Measurements from ENCODE around the gene GPT2.

The GPT2 gene

DNA sequence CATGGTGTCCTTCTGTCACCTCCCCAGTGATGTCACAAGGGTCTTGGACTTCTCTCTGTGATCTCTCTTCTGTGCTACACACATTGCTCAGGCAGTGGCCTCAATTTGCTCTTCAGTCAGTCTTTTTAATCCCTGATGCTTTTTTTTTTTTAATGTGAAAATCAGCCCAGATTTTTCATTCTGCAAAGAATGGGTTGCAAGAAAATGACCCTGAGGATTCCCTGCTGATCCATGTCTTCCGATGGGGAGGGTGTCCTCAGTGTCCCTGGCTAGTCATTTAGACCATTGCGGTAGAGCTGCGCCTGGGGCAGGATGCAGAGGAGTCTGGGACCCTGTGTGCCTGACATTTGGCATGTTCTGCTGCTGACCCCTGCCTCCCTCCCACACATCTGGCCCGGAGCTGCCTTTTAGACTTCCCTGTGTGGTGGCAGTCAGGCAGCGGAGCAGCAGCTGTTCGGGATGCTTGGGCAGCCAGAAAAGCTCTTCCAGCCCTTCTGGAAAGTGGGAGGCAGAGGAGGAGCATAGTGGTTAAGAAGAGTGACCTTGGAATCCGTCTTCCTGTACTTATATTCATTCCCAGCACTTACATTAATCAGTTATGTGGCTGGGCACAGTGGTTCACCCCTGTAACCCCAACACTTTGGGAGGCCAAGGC is 12.3 kb downstream of the GPT2 start:
- no peak for DNase-seq

DNA sequence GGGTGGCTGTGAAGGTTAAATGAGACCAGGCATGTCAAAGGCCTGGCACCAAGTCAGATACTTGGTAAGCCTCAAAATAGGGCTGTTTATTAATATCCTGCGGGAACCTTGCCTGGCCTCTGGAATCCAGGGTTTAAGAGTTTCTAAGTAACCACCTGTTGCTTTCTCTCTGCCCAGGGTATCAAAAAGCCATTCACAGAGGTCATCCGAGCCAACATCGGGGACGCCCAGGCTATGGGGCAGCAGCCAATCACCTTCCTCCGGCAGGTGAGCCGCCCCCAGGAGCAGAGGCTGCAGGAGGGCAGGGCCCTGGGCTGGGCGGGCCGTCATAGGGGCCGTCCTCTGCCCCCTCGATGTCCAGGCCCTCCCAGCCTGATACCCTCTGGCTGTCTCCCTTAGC is 13.3 kb downstream of the GPT2 start:
- DNase-seq: no peak

DNA sequence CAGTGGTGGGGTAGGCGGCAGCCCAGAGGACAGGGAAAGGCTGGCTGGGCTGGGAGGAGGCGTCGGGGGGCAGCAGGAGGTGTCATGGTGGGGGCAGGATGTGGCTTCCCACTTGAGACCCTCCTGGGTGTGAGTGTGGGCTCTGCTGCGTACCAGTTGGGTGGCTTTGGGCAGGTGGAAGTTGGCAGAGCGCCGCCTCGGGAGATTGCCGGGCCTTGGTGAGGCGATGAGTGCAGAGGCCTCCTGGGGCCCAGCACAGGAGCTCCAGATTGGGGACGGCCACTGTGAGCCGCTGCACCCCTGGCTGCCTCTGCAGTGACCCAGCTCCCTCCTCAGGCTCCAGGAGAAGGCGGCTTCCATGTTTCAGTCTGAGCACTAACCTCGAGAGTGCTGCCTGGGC is 13.8 kb downstream of the GPT2 start:
- no peak for DNase-seq

DNA sequence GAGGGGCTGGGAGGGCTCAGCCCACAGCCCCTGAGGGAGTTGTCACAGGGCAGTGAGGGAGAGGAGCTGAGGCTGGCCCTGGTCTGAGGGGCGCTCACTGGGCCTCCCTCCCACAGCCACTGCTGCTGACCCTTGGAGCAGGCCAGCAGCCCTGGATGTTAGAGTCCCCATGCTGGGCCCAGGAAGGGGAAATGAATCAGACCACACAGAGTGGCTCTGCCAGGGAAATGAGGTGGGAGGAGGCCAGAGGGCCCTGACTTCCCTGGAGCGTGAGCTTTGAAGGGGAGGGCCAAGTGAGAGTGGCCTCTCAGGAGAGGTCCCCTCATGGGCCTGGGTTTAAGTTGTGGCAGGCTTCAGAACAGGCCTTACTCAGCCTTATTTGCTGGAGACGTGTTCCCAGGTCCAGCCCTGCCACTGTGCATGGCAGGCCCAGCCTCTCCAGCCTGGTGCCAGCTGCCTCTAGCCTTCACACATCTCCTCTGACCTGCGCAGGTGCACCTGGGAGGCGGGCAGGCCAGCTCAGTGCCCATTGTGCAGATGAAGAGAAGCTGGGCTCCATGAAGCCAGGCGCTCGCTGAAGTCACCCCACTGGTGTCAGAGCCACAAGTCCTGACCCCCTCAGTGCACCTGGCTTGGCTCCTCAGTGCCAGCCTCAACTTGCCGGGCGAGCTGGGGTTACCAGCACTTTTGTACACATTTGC is 15.4 kb downstream of the GPT2 start:
- no peak for DNase-seq

DNA sequence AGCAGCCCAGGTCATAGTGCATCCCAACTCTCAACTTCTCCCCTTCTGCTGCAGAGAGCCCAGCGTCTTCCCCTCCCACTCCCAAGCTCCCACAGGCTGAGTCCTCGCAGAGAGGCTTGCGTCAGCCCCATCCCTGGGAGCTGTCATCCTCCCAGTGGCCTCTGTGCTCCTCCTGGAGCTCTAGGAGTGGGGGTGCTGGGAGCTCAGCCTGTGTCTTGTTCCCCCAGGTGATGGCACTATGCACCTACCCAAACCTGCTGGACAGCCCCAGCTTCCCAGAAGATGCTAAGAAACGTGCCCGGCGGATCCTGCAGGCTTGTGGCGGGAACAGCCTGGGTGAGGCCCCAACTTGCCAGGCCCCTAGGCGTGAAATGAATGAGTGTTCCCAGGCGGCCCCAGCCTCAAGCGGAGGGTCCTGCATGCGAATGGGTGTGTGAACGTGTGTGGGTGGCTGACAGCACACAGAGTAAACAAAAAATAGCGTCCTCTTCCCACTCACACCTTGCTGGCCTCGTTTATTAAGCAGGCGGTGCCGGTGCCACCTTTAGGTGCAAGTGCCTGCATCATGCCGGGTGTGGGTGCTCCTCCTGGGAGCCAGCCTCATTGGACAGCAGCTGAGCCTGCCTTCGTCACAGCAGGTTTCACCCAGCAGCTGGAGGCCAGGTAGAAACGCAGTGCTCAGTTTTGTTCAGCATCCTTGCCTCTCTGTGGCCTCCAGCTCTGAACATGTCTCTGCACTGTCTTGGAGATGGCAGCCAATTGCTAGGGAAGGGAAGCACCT is 16.5 kb downstream of the GPT2 start:
- no peak for DNase-seq

DNA sequence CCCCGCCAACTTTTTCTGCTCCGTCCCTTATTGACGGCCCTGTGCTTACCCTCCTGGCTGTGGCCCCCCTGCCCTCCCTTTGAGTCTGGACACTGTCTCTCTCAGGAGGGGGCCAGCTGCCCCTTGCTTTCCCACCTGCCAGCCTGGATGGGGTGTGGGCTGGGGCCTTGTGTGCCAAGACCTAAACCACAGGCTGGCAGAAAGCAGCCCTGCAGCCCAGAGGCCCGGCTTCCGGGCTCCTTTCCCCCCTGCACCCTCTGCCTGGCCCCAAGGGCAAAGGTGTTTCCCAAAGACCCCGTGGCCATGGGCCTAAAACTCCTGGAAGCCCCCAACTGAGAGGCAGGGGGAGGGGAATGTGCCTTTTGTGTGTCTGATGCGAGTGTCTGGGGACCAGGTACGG is 17.5 kb downstream of the GPT2 start:
- no peak for DNase-seq

DNA sequence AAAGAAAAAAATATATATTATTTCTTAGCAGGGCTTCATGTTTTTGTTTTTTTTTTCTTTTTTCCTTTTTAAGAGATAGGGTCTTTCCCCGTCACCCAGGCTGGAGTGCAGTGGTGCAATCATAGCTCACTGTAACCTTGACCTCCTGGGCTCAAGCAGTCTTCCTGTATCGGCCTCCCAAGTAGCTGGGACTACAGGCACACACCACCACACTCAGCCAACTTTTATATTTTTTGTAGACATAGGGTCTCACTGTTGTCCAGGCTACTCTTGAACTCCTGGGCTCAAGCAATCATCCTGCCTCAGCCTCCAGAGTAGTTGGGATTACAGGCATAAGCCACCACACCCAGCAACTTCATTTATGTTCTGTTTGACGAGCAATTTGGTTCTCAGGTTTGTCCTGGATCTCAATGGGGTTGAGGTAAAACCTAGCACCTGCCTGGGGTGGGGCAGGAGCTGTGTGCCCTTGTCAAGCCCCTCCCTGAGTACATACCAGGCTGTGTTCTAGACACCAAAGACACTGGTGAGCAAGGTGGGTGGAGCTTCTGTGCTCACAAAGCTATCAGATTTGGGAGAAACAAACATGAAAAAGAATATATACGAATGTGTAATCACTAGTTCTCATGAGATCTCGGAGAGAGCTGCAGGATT is 19.2 kb downstream of the GPT2 start:
- no peak for DNase-seq

DNA sequence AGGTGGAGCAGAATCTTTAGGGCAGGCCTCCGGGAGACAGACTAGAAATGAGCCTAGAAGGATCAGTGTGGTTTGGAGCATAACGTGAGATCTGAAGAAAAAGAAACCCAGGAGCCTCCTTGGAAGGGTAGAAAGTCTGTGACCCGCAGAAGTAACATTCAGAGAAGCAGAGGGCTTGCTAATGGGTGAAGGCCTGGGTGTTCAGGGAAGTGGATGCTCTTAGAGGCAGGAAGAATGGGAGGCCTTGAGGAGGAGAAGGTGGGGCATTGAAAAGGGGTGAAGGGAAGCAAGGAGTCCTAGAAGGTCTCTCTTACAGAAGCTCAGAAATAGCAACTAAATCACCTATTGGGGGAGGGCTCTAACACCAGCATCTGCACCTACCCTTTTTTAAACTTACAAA is 20.3 kb downstream of the GPT2 start:
- DNase-seq: no peak

DNA sequence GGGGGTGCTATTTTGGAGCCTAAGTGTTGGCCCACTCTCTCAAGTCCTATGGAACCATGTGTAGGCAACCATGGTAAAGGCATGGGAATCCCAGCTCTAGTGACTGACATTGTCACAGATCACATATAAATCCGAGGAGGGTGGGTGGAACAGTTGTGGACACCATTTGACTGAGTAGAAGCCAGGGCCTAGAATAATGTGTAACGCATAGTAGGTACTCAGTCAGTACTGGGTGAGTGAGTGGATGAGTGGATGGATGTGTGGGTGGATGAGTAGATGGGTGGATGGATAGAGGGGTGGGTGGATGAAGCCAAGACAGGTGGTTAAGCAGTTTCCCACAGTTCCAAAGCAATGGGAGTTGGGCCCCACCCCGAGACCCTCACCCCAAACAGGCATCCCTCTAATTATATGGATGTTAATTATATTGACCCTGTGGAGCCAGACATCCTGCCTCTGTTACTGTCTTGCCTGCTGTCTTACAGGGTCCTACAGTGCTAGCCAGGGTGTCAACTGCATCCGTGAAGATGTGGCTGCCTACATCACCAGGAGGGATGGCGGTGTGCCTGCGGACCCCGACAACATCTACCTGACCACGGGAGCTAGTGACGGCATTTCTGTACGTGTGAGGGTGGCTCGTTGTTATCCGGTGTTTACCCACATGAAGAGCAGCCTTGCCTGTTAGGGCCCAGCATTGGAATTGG is 22.3 kb downstream of the GPT2 start:
- no peak for DNase-seq

DNA sequence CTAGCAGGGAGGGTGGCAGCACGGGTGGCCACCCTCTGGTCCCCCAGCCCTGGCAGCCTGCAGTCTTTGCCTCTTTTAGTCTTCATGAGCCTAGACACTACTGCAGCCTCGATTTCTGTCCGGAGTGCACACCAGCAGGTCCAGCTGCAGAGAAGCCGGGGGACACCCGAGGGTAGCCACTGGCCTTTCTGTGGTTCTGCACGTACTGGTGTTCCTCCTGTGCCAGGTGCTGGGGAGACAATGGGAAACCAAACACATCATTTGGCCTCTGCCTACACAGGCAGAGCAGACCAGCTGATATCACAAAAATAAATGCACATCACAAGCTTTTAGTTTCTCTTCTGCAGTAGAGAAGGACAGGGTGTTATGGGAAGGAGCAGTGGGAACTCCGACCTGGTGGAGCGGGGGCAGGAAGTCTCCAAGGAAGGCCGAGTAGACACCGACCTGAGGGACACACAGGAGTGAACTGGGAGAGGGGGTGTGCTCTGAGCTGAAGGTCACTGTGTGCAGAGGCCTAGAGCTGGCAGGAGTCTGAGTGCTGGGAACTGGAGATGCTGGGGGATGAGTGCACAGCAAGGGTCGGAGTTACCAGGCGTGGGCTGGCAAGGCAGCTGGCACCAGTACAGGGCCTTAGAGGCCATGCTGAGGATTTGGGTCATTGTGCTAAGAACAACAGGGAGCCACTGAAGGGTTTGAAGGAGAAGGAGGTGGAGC is 23.1 kb downstream of the GPT2 start:
- DNase-seq: no peak

DNA sequence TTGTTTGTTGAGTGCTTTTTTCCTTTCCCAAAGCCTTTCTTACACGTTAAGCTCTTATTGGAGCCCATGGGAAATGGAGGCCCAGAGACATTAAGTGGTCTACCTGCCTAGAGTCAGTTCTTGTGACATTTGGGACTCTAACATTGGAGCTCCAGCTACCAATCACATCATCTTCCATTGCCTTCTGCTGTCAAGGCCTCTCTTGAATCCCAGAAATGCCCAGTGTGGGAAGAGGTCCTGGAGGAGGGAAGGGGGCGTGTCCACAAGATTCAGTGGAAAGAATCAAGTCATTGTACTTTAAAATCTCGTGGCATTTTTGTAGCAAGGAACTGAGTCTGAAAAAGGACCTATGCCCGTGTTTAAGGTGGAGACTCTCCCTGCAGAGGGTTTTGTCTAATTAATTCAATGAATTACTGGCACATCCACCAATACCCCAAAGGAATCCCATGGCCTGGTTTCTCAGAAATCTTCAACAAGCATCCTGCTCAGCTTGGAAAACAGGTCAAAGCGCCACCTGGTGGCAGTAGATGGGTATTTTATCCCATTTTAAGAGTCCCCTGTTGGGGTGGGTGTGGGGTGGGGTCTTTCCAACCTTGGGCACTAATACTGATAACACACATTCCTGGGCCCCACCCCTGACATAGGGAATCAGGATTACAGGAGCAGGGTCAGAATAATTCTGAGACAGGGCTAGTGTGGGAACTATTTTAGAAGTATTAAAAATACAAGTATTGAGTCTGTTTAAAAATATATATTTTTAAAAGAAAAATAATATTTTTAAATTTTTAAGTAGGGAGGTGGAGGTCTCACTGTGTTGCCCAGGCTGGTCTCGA is 24.6 kb downstream of the GPT2 start:
- DNase-seq: peak; percentile 78

DNA sequence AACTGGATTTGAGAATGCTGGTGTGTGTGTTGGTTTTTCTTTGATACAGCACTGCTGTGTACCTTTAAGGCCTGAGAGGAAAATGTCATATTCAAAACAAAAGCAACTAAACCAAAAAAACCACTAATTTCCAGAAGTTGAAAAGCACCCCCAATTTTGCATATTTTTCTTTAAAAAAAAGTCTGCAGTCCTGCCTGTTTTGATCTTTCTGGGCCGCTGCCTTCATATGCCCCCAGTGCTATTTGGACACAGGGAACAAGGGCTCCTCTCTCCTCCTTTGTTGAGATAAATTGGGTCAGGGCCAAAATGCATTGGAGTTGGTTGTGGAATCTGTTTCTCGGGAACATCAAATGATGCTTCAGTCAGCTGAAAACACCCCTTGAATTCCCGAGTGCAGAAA is 26.9 kb downstream of the GPT2 start:
- DNase-seq: no peak

DNA sequence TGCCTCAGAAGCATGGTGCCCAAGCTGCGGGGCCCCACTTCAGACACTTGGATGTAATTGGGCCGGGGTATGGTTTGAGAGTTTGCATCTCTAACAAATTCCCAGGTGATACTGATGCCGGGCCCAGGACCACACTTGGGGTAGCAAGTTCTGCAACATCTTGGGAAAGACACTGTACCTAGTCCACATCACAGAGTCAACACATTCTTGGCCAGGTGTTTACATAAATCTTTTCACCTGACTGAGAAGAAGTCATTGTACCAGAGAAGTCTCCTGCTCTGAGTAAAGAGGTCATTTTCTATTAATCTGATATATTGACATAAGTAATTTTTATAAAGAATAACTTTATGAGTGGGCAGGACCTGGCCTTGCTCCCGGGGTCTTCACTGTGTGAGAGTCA is 27.5 kb downstream of the GPT2 start:
- no peak for DNase-seq

DNA sequence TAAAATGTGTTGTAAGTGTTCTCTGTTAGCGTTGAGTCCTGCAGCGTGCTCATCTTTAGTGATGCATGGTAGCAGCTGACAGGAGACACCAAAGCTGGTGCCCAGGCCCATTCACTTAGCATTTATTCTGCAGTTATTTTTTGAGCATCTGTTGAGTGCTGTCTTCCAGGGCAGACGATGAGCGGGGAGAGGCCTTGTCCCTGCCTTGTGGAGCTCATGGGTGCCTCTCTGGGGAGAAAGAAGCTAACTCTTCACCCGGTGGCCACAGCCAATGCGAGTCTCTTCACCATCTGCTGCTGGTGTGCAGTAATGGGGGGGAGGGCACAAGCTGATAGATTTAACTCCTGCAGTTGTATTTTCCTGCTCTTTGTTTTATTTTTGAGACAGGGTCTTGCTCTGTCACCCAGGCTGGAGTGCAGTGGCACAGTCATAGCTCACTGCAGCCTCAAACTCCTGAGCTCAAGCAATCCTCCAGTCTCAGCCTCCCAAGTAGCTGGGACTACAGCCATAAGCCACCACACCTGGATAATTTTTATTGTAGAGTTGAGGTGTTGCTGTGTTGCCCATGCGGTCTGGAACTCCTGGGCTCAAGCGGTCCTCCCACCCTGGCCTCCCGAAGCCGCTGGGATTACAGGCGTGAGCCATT is 30.5 kb downstream of the GPT2 start:
- no peak for DNase-seq

DNA sequence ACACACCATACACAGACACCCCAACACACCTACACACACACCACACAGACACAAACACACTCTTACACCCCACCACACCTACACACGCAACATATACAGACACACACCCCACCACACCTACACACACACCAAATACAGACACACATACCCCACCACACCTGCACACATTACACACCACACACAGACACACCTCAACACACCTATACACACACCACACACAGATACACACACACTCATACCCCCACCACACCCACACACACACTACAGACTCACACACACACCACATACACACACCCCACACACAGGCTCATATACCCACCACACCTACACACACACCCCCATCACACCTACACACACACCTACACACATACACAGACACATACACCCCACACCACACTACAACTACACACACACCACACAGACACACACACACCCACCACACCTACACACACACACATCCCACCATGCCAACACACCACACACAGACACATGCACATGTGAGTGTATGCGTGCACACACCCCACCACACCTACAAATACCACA is 31.4 kb downstream of the GPT2 start:
- no peak for DNase-seq

DNA sequence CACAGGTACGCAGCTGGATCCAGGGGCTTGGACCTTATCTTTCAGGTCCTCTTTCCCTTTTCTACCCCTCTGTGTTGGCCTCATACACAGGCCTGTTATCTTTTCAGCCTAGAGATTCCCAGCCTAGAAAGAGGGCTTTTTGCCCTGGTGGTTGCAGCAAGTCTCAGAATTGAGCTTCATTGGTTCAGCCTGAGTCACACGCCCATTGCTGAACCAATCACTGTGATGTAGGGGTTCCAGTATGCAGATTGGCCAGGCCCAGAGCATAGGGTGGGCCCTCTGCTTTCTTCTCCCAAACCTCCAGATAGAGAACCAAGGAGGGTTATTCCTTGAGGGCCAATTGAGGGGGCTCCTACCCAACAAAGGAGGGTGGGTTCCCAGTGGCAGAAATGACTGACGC is 32.8 kb downstream of the GPT2 start:
- DNase-seq: no peak

DNA sequence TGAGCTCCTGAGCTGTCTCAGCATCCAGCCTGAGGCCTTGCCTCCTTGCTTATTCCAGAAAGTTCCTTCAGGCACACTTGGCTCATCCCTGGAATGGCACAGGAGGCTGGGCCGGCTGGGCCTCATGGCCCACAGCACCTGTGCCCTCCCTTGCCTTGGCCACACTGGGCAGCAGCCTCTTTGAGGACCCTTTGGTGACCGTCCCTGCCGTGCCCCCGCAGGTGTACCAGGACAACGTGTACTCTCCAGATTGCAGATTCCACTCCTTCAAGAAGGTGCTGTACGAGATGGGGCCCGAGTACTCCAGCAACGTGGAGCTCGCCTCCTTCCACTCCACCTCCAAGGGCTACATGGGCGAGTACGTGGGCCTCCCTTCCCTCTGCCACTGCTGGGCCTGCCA is 34.2 kb downstream of the GPT2 start:
- no peak for DNase-seq

DNA sequence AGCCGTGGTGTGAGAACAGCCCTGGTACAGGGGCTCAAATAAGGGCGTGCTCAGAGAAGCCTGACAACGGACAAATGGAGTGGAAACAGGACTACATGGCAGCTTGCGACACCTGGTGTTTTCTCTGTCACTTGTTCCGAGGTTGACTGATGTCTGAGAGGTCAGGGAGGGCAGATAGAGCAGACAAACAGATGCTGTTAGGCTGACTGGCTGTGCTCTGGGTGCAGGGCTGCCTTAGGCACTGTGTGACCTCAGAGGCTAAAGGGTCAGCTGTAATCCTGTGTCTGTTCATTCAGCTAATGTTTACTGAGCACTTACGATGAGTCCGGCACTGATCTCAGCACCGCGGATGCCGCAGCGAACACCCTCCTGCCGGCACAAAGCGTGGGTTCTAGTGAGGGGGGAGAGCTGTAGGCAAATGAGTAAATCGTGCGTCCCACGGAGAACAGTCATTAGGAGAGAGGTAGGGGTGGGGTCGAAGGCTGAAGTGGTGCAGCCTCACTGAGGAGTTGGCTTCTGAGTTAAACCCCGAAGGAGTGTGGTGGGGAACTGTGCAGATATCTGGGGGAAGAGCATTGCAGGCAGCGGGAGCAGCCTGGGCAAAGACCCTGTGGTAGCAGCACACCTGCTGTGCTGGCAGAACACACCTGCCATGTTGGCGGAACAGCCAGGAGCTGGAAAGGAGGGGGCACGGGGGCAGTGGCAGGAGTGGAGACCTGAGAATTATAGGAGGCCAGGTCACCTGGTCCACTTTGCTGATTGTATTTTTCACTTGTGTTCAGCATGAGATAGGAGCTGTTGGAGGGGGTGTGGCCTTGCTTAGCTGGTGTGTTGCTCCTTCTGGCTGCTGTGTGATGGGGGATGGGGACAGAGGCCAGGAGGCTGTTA is 35.0 kb downstream of the GPT2 start:
- no peak for DNase-seq

DNA sequence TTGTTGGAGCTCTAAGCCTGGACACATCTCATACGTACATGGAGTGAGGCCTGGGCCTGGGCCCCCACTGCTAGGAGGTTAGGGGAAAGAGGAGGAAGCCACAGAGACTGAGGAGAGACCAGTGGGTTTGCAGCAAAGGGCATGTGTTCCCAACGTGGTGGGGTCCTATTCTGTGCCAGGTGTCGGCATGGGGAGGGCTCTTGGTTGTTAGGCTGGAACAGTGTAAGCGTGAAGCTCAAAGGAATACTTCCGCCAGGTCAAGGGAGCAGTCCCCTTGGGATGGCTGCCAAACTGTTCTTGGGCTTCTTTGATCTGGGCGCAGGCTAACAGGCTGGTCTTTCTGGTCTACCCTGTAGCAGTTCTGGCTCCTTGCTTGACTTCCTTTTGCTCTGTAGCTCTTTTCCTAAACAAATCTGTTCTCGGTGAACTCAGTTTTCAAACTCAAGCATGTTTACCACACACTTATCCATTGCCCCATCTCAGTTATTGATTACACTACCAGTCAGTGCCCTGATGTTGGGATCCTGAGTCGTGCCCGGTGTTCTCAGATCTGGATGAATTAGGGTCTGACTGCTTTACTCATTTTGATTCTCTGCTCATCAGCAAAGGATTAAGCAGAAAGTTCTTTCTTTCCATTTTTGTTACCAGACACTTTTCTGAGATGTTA is 36.4 kb downstream of the GPT2 start:
- DNase-seq: no peak
